Stimulated activated CD4-positive, alpha-beta T cell treated with anti-CD3 and anti-CD28 coated beads, Interleukin-1b, Interleukin-23, amount 100 ng/mL, for 1 hour (primary cell): ENCODE results near the gene MLIP.

Experiments used
- DNase-seq, 2 donors: peaks; one replicate each; pipeline ENCODE4 v3.0.0-alpha.2; 2020; ENCODE audit warnings: low read depth in 2 of 2

MLIP gene

DNA sequence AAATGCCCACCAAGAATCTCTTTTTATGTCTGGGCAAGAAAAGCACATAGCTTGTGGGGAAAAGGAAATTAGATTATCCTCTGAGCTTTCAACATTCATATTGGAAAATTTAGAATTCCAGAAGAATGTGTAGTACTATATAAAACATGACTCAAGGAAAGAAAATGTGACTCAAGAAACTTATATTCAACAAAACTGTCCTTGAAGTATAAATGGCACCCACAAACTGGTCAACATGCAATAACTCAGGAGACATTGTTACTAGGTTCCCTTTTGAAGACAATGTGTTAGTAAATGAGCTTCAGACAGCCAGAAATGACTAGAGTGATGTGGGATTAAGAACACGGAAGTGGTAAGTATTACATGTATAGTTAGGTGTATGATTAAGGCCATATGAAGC is 170.9 kb downstream of the MLIP start:
- DNase-seq, result no peak

GRCh38 chr6:54284161-54284860 is 173.1 kb downstream of the MLIP start:
- DNase-seq, result no peak

- DNase-seq, result no peak
Observed at GRCh38 chr6:54285595-54285994, 174.4 kb downstream of the MLIP start.

DNA sequence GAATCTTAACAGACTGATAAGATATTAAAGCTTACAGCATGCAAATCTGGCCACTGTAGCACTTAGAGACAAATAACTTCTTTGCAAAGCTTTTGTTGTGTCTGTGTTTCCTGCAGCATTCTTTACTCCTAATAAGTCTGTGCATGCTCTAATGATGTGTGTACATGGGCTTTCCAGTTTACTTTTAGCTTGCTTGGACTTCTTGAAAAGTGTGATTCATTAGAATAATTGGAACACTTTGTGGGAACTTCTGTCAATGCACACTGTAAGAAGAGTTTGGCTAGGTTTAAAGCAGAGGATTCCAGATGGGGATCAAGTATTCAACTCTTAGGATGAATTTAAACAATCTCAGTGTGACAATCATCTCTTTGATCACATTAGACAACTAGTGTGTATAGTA is 174.9 kb downstream of the MLIP start:
- DNase-seq, result no peak

GRCh38 chr6:54288474-54288873 is 177.2 kb downstream of the MLIP start:
- DNase-seq, result no peak

DNA sequence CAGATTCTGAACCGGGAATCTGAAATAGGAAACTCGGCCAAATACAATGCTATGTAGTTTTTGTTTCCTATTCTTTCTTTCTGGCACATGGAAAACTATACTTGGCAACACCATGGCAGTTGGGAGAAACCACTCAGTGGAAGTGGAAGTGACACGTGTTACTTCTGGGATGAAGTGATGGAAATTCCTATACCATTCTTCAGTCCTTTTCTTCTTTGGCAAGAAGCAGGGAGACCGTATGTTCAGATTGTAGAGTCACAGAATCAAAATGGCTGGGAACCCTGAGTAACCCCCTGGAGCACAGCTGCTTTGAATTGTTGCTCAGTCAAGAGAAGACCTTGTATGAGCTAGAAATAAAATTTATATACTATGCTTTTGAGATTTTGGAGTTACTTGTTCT is 178.2 kb downstream of the MLIP start:
- no peak for DNase-seq

GRCh38 chr6:54291146-54291545 is 179.9 kb downstream of the MLIP start:
- no peak for DNase-seq

DNA sequence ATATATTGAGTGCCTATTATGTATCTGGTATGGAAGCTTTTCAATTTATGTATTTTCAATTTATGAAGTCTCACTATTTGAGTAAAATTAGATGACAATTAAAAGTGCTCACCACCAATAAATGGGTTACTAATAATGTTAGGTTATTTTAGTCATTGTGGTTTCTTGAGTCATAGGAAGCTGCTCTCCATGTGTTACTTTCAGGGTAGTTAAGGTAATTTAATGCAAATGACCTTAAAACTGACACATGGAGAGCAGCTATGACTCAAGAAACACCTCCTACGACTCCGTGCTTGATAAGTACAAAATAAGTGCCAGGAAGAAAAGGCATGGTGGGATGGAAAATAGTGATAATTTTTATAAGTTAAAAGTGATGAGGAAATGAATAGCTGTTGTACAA is 180.5 kb downstream of the MLIP start:
- DNase-seq, result no peak

DNA sequence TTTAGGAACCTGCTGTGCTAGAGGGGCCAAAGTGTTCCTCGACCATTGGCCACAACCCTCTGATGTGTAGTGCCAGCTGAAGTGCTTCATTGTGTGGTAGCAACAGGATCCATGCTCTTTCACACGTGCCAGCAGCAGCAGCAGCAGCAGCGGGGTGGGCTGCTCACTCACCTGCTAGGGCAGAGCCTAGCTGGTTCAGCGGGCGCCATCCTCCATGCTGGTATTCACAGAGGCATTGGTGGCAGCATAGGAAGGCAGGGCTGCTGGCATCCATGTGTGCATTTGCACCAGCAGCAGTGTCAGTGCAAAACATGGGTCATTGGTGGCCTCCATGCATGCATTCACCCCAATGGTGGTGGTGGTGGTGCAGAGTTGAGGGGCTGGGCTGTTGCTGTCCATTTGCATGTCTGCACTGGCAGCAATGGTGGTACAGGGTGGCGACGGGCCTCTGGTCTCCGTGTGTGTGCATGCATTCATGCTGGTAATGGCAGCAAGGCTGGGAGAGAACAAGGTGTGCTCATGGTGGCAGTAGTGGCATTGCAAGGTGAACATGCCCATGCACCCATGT is 183.8 kb downstream of the MLIP start:
- DNase-seq, result no peak

DNA sequence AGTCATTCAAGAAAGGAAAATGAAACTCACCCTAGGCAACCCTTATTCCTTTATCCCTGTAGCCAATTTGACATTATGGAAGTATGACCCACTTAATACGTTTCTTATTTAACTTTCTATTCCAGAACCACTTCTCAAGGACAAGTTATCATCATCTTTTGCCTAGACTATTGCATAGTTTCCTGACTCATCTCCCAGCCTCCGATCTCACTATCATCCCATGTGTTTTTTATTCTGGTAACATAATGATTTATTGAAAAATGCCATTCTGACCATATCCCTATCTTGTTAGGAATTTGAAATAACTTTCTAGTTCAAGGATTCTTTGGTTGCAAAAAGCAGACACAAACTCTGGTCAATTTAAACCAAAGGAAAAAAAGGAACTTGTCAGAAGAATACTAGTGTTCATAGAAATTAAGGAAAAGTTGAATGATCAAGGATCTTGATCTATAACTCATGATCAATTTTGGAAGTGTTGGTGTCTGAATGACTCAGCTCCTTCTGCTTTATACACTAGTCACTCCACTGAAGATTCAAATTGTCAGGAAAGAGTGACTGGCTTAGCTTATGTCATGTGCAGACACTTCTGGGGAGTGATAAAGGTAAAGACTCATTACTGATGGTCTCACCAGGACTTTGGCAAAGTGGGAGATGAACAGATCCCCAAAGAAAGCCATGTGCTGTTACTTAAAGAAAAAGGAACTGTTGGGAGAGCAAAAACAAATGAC is 188.5 kb downstream of the MLIP start:
- DNase-seq, result no peak

- DNase-seq, result no peak
Observed at GRCh38 chr6:54301770-54302169, 190.5 kb downstream of the MLIP start.

GRCh38 chr6:54307439-54307910 is 196.2 kb downstream of the MLIP start:
- no peak for DNase-seq

DNA sequence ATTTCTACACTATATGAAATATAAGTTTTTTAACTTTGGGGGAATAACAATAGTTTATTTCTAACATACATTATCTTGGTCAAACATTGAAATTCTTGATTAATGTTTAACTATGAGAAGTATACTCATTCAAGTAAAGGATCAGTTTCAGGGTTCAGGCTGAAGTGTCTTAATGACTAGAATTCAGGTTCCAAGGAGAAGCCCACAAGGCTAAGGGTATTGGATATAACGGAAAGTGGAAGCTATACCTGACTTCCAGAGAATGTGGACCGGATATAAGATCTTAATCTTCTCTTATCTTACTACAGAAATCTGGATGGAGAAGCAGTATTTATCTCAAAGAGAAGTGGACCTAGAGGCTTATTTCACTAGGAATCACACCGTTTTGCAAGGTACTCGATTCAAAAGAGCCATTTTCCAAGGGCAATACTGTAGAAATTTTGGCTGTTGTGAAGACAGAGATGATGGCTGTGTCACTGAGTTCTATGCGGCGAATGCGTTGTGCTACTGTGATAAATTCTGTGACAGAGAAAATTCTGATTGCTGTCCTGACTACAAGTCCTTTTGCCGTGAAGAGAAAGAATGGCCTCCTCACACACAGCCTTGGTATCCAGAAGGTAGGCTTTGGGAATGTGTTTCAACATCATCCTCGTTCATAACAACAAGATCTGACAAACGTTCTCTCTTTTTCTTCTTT is 197.2 kb downstream of the MLIP start, which contains the start of gene TINAG:
TSS of gene TINAG (plus strand) at position 153 of the 697 bp plus-strand sequence. CDS start at position 263, 110 bp downstream.
- DNase-seq, result no peak

DNA sequence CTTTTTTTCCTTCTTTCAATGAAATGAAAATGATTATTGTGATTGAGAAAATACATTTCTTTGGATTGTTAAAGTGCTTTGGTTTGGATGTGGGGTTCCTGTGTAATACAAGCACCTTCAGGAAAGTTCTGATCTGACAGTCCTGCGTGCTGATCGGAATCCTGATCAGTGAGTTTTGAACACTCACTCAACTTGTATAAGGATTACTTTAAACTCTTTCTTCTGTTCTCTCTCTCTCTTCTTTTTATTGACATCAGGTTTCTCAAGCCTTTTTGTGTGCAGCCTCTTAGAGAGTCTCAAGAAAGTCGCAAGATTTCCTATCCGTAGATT is 197.7 kb downstream of the MLIP start:
- DNase-seq, result no peak

DNA sequence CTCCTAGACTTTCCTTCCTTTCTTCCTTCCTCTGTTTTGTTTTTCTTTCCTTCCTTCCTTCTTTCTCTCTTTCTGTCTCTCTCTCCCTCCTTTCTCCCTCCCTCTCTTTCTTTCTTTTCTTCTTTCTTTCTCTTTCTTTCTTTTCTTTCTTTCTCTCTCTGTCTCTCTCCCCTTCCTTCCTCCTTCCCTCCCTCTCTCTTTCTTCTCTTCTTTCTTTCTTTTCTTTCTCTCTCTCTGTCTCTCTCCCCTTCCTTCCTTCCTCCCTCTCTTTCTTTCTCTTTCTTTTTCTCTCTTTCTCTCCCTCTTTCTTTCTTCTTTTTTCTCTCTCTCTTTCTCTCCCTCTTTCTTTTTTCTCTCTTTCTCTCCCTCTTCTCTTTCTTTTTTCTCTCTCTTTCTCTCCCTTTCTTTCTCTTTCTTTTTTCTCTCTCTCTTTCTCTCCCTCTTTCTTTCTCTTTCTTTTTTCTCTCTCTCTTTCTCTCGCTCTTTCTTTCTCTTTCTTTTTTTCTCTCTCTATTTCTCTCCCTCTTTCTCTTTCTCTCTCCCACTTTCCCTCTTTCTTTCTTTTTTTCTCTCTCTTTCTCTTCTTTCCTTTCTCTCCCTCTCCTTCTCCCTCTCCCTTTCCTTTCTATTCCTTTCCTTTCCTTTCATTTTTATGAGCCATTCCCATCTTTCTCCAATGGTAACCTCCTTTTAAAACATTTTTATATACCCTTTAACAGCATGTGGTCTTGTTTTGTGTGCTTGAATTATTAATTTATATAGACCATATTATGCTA is 199.3 kb downstream of the MLIP start:
- DNase-seq, result no peak

DNA sequence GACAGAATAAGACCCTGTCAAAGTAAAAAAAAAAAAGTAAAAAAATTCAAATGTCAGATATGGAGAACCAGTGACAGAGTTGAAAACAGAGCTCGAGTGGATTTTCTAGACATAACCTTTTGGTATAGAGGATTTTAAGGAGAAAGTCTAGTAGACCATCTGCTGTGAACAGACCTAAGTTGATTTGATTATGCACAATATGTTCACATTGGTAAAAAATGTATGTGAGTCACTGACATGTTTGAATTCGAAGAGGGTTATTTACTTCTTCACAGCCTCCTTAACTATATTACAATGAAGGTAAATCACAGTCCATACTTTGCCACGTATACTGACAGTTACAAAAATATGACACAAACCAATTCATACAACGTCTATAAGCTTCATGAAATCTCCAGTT is 204.4 kb downstream of the MLIP start:
- DNase-seq, result no peak
